HEK293 (cell line): ENCODE measurements around the gene SSBP2.

Experiments used
- CTCF ChIA-PET: fragments of 350-600 bp; formaldehyde crosslinking; extraction: SDS; loops from one replicate; lab custom pipeline; 2021; ENCODE audit warnings: antibody characterized with exemption; lab: Yijun Ruan, JAX
- POLR2A ChIA-PET: fragments of 300-600 bp; formaldehyde crosslinking; extraction: SDS; loops from one replicate; lab custom pipeline; 2020; ENCODE audit warnings: antibody characterized with exemption, inconsistent platforms; lab: Yijun Ruan, JAX
- H3K27ac ChIP-seq: fragments of 200-500 bp; sonication (Bioruptor generic); 2 replicates; pipeline ENCODE4 v1.5.1; 2014; ENCODE audit warnings: low read depth, low read length, control low read depth, inconsistent platforms; ENCODE audit errors: extremely low read depth
- H3K36me3 ChIP-seq, 2 experiments: fragments of 200-500 bp in 1 of 2; sonication (Bioruptor generic) in 1 of 2; 1 replicate in 1 of 2; 2 replicates in 1 of 2; pipeline ENCODE4 v1.5.1; 2014 to 2017; ENCODE audit warnings: inconsistent platforms in 2 of 2, low read length in 2 of 2; ENCODE audit not compliant: control insufficient read depth in 2 of 2, insufficient read depth in 1 of 2
- H3K4me1 ChIP-seq: fragments of 200-500 bp; sonication (Bioruptor generic); 2 replicates; pipeline ENCODE4 v1.5.1; 2014; ENCODE audit warnings: mild to moderate bottlenecking, low read length, inconsistent platforms; ENCODE audit not compliant: control insufficient read depth, insufficient read depth
- H3K4me3 ChIP-seq: 2 replicates; pipeline ENCODE4 v1.5.1; 2011; ENCODE audit warnings: low read depth, mild to moderate bottlenecking, control low read depth, low read length, moderate library complexity
- H3K9me3 ChIP-seq: fragments of 200-500 bp; sonication (Bioruptor generic); 2 replicates; pipeline ENCODE4 v1.5.1; 2014; ENCODE audit warnings: low read depth, low read length, inconsistent platforms; ENCODE audit not compliant: control insufficient read depth, insufficient read depth
- ATF2 ChIP-seq: fragments of 450-650 bp; formaldehyde crosslinking; IDR thresholded peaks from 2 replicates; pipeline ENCODE4 v1.5.1; 2016; ENCODE audit warnings: missing biosample characterization, missing genetic modification characterization, low read depth
- GLIS1 ChIP-seq: fragments of 450-650 bp; formaldehyde crosslinking; IDR thresholded peaks from 2 replicates; pipeline ENCODE4 v1.5.1; 2016; ENCODE audit warnings: missing biosample characterization, missing genetic modification characterization
- KLF1 ChIP-seq: fragments of 450-650 bp; formaldehyde crosslinking; IDR thresholded peaks from 2 replicates; pipeline ENCODE4 v1.5.1; 2016; ENCODE audit warnings: missing biosample characterization, missing genetic modification characterization
- KLF9 ChIP-seq: fragments of 450-650 bp; formaldehyde crosslinking; IDR thresholded peaks from 2 replicates; pipeline ENCODE4 v1.5.1; 2016; ENCODE audit warnings: missing biosample characterization, missing genetic modification characterization, low read depth
- PRDM10 ChIP-seq: fragments of 450-650 bp; formaldehyde crosslinking; IDR thresholded peaks from 2 replicates; pipeline ENCODE4 v1.5.1; 2016; ENCODE audit warnings: missing biosample characterization, missing genetic modification characterization
- PRDM4 ChIP-seq: fragments of 450-650 bp; formaldehyde crosslinking; IDR thresholded peaks from 2 replicates; pipeline ENCODE4 v1.5.1; 2017; ENCODE audit warnings: missing biosample characterization, missing genetic modification characterization
- REPIN1 ChIP-seq: fragments of 450-650 bp; formaldehyde crosslinking; IDR thresholded peaks from 2 replicates; pipeline ENCODE4 v1.5.1; 2017; ENCODE audit warnings: missing biosample characterization, missing genetic modification characterization, low read depth
- SP2 ChIP-seq: fragments of 450-650 bp; formaldehyde crosslinking; IDR thresholded peaks from 2 replicates; pipeline ENCODE4 v1.5.1; 2016; ENCODE audit warnings: missing biosample characterization, missing genetic modification characterization
- ZBTB11 ChIP-seq: fragments of 450-650 bp; formaldehyde crosslinking; conservative IDR thresholded peaks from 2 replicates; pipeline ENCODE4 v1.5.1; 2016; ENCODE audit warnings: low read depth, missing biosample characterization, missing genetic modification characterization
- ZEB2 ChIP-seq: fragments of 450-650 bp; formaldehyde crosslinking; IDR thresholded peaks from 2 replicates; pipeline ENCODE4 v1.5.1; 2016; ENCODE audit warnings: missing biosample characterization, missing genetic modification characterization
- ZNF274 ChIP-seq, 2 experiments: fragments of 200-500 bp in 1 of 2; fragments of 450-650 bp in 1 of 2; sonication (Bioruptor generic) in 1 of 2; formaldehyde crosslinking in 1 of 2; IDR thresholded peaks; 2 replicates each; pipeline versions ENCODE4 v1.5.1 to v1.6.1; 2014 to 2016; ENCODE audit warnings: borderline replicate concordance in 1 of 2, inconsistent platforms in 1 of 2, low read length in 1 of 2, missing biosample characterization in 1 of 2, missing genetic modification characterization in 1 of 2
- ZNF48 ChIP-seq: fragments of 450-650 bp; formaldehyde crosslinking; IDR thresholded peaks from 2 replicates; pipeline ENCODE4 v1.5.1; 2016; ENCODE audit warnings: missing biosample characterization, missing genetic modification characterization
- ZNF555 ChIP-seq: fragments of 450-650 bp; formaldehyde crosslinking; conservative IDR thresholded peaks from 2 replicates; pipeline ENCODE4 v1.5.1; 2017; ENCODE audit warnings: missing biosample characterization, mild to moderate bottlenecking, missing genetic modification characterization, inconsistent platforms
- ZNF561 ChIP-seq: fragments of 450-650 bp; IDR thresholded peaks from 2 replicates; pipeline ENCODE4 v1.5.1; 2018; ENCODE audit warnings: missing biosample characterization, missing genetic modification characterization, borderline replicate concordance
- ZNF610 ChIP-seq: fragments of 450-650 bp; formaldehyde crosslinking; IDR thresholded peaks from 2 replicates; pipeline ENCODE4 v1.5.1; 2016; ENCODE audit warnings: missing biosample characterization, missing genetic modification characterization, borderline replicate concordance
- ZNF677 ChIP-seq: fragments of 450-650 bp; IDR thresholded peaks from 2 replicates; pipeline ENCODE4 v1.5.0; 2018; ENCODE audit warnings: missing biosample characterization, mild to moderate bottlenecking, missing genetic modification characterization, moderate library complexity
- ZNF704 ChIP-seq: fragments of 450-650 bp; formaldehyde crosslinking; IDR thresholded peaks from 2 replicates; pipeline ENCODE4 v1.5.1; 2016; ENCODE audit warnings: missing biosample characterization, missing genetic modification characterization
- ZSCAN16 ChIP-seq: fragments of 450-650 bp; formaldehyde crosslinking; IDR thresholded peaks from 2 replicates; pipeline ENCODE4 v1.5.1; 2016; ENCODE audit warnings: missing biosample characterization, missing genetic modification characterization

SSBP2 gene

GRCh38 chr5:81533629-81534405 is 217.1 kb downstream of the SSBP2 start:
- H3K36me3 ChIP-seq, result no peaks in the 10 kb centered on the region
- TF ChIP-seq ZNF704 (tag by site-specific recombination) (no peak), ZNF48 (tag by site-specific recombination) (no peak), ZNF555 (tag by site-specific recombination) (no peak), PRDM4 (tag by site-specific recombination) (no peak), ATF2 (tag by site-specific recombination) (no peak), KLF1 (no peak), REPIN1 (tag by site-specific recombination) (no peak), ZNF677 (tag by site-specific recombination) (no peak), PRDM10 (tag by site-specific recombination) (no peak)
- H3K27ac ChIP-seq, result no peak overlapping the region
- no peaks in the 10 kb centered on the region for H3K4me1 ChIP-seq
- no peak overlapping the region for H3K4me3 ChIP-seq
- POLR2A ChIA-PET, result no interaction called here
- H3K9me3 ChIP-seq, result no peaks in the 10 kb centered on the region
- CTCF ChIA-PET, result interaction anchor here (0.6 to 0.7 kb wide), 2 partner anchors 26 to 1563 kb away, joined by 3 to 4 read pairs; no protein-coding TSS in a partner anchor

GRCh38 chr5:81530919-81531318 is 220.0 kb downstream of the SSBP2 start:
- ChIA-PET POLR2A (no interaction called here), CTCF (no interaction called here)
- H3K4me1 ChIP-seq, result no peaks in the 10 kb centered on the region
- H3K4me3 ChIP-seq, result no peak overlapping the region
- no peaks in the 10 kb centered on the region for H3K9me3 ChIP-seq
- no peaks in the 10 kb centered on the region for H3K36me3 ChIP-seq
- no peak overlapping the region for H3K27ac ChIP-seq
- no peak for TF ChIP-seq ZNF561 (tag by site-specific recombination)
- TF ChIP-seq ZSCAN16 (tag by site-specific recombination), result no peak
- TF ChIP-seq ZNF610 (tag by site-specific recombination), result no peak
- no peak for TF ChIP-seq KLF9
- TF ChIP-seq ZEB2 (tag by site-specific recombination), result no peak
- no peak for TF ChIP-seq ZBTB11 (tag by site-specific recombination)
- TF ChIP-seq ZNF274 (IDR thresholded peaks at IDR 0.05; ENCODE audit: low read length), result no peak
- TF ChIP-seq ZNF274 (tag by site-specific recombination; IDR thresholded peaks at IDR 0.05; ENCODE audit: borderline replicate concordance), result no peak
- no peak for TF ChIP-seq GLIS1 (tag by site-specific recombination)
- TF ChIP-seq SP2 (tag by site-specific recombination), result no peak
